ENCODE data around the gene LYPD1.

- no peak for TF ChIP-seq CTCF (conservative IDR thresholded peaks at IDR 0.05; ENCODE audit: low read depth in 2 of 2)
- no peak for TF ChIP-seq REST (IDR thresholded peaks at IDR 0.05; ENCODE audit: unreplicated experiment)
- no peak for TF ChIP-seq EZH2 (IDR thresholded peaks at IDR 0.05; ENCODE audit: low read depth, unreplicated experiment)
- no peak for TF ChIP-seq ZNF114 (CRISPR knock-in tag; IDR thresholded peaks at IDR 0.05)
- TF ChIP-seq POLR2AphosphoS5 (IDR thresholded peaks at IDR 0.05; ENCODE audit: low read depth), result no peak
- no peak for TF ChIP-seq EZH2phosphoT487 (IDR thresholded peaks at IDR 0.05; ENCODE audit: unreplicated experiment)
- TF ChIP-seq ETS1 (IDR thresholded peaks at IDR 0.05), result no peak
- TF ChIP-seq CREB1 (CRISPR knock-in tag; IDR thresholded peaks at IDR 0.05; ENCODE audit: low read depth), result no peak
- TF ChIP-seq NANOG (IDR thresholded peaks at IDR 0.05; ENCODE audit: borderline replicate concordance), result no peak
- no peak for TF ChIP-seq ZNF462 (CRISPR knock-in tag; IDR thresholded peaks at IDR 0.05)
- no peak for TF ChIP-seq JUNB (IDR thresholded peaks at IDR 0.05; ENCODE audit: unreplicated experiment)
- TF ChIP-seq STAT1 (IDR thresholded peaks at IDR 0.05; ENCODE audit: unreplicated experiment), result no peak
- no peak for TF ChIP-seq ZNF331 (CRISPR knock-in tag; IDR thresholded peaks at IDR 0.05; ENCODE audit: low read depth)
These were observed 70.4 kb downstream of the LYPD1 start for GRCh38 chr2:132599556-132599955.
